ENCODE data around the gene FARS2.

DNA sequence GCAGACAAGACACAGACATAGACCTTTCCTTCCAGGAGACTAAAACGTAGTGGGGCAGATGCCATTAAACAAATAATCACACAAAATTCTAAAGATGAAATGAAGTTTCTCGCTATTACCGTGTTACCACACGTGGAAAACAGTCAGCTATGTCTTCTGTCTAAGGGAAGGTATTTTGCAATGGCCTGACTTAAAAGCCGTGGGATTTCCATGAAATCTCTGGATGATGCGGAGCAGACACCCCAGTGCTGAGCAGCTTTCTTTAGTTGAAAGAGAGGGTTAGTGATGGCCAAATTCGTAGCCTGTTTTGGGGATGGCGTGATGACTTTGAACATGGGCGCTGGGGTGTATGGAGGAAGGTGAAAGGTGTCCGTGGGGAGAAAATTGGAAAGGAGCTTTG, 463.6 kb downstream of the FARS2 start:
- TF ChIP-seq CTCF (IDR thresholded peaks at IDR 0.05) (no peak), POLR2A (IDR thresholded peaks at IDR 0.05; ENCODE audit: low read depth) (no peak), EP300 (IDR thresholded peaks at IDR 0.05) (no peak)
